Activated naive CD8-positive, alpha-beta T cell (primary cell): ENCODE measurements around the gene ZPR1.
A peak's percentile ranks its signal among the peaks of the same experiment; 100 is the strongest.
"Not testable (repeated sequence)": the region's sequence is repeated elsewhere in the genome, so short reads cannot be mapped to it uniquely, and the experiment has no call there.

ENCODE experiments used
- H3K27ac Mint-ChIP-seq: one replicate; pipeline ENCODE4 v1.8.0; 2021; ENCODE audit warnings: mixed read lengths
- H3K27me3 Mint-ChIP-seq: one replicate; pipeline ENCODE4 v1.8.0; 2021; ENCODE audit warnings: mixed read lengths
- H3K36me3 Mint-ChIP-seq: one replicate; pipeline ENCODE4 v1.8.0; 2021; ENCODE audit warnings: mixed read lengths
- H3K4me1 Mint-ChIP-seq: one replicate; pipeline ENCODE4 v1.8.0; 2021; ENCODE audit warnings: low read depth, mixed read lengths
- H3K4me3 Mint-ChIP-seq: one replicate; pipeline ENCODE4 v1.8.0; 2021; ENCODE audit warnings: mild to moderate bottlenecking, mixed read lengths
- H3K9me3 Mint-ChIP-seq: one replicate; pipeline ENCODE4 v1.8.0; 2021; ENCODE audit warnings: low read depth, mixed read lengths

The ZPR1 gene

DNA sequence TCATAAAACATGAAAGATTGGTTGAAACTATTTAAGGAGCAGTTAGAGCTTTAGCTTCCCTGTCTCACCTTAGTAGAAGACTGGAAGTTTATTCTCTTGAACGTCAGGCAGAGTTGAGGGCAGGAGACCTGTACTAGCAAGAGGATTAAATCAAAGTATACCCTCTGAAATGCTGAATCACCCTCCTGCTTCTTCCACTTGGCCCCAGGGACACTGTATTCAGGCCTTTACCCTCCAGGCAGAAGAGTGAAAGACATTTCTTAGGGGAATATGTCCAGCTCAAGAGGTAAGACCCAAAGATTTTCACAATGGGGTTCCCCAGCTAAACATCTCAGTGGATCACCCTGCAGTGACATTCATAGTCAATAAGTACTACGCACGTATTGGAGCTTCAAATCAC, 23.4 kb upstream of the ZPR1 start:
- Mint-ChIP-seq H3K36me3 (no peaks in the 10 kb centered on the region), H3K4me3 (no peak overlapping the region)

DNA sequence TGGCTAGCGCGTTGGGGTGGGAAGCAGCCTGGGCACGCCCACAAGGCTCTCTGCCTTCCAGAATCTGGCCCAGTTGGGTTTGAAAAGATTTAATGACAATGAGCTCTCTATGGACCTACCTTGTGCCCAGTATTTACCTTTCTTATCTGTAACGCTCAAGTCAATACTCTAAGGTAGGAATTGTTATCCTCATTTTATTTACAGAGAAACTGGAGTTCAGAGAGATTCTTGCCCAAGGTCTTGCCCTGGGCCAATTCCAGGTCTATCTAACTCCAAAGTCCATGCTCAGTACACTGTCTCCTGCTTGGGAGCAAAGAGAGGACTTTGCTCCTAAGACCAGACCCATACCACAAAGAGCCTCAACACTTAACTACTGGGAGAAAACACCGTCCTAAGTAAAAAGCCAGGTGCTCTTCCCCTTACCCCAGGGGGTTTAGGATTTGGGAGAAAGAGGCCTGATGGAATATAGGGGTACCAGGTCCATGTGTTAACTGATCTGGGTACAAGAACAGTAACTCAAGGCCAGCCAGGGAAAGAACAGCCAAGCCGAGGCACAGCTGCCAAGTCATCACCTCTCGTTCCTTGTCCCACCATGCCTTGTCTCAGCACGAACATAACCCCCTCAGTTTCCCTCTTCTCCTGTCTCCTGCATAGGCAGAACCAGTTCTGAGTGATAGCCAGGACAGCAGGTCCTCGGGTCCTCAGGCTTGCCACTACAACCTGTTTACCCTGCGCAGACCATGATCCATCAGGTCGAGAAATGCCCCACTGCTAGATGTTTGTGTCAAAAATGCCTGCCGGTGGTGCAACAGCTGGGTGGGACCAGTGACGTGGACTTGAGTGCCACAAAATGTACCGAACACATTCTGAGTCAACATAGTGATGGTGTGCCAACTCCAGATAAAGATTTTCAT, 20.7 kb upstream of the ZPR1 start:
- Mint-ChIP-seq H3K27ac (no peak overlapping the region), H3K27me3 (no peaks in the 10 kb centered on the region), H3K36me3 (no peaks in the 10 kb centered on the region), H3K4me3 (no peak overlapping the region), H3K4me1 (no peaks in the 10 kb centered on the region), H3K9me3 (no peaks in the 10 kb centered on the region)

More for the DNA sequence above, 23.4 kb upstream of the ZPR1 start:
- Mint-ChIP-seq H3K4me1 (no peaks in the 10 kb centered on the region), H3K27ac (no peak overlapping the region), H3K9me3 (no peaks in the 10 kb centered on the region), H3K27me3 (no peaks in the 10 kb centered on the region)

DNA sequence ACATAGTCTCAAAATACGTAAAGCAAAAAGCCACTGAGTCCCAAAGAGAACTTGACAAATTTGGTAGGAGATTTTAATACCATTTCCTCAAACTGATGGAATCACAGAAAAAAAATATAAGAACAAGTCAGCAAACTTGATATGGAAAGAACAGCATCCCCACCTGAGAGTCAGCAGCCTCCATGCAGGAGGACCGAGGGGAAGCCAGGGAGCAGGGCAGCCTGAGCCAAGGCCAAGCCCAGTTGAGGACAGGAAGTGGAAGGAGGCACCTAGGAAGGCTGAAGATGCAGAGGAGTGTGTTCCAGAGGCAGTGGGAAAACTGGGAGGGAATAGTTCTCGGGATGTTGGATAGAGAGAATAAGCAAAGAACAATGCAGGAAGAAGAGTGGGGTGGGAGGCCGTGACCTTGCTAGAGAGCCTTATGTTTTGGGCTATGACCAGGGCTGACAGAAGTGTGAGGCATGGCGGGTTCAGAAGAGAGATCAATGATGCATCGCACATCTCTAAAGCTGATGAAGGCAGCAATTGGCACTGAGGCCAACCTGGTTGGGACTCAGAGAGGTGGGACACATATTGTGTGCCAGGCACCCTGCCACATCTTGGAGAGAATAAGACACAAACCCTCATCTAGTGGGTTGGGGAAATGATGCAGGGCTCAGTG, 19.9 kb upstream of the ZPR1 start:
- Mint-ChIP-seq H3K4me1 (no peaks in the 10 kb centered on the region), H3K27me3 (no peaks in the 10 kb centered on the region), H3K27ac (no peak overlapping the region), H3K36me3 (no peaks in the 10 kb centered on the region), H3K9me3 (no peaks in the 10 kb centered on the region), H3K4me3 (no peak overlapping the region)

DNA sequence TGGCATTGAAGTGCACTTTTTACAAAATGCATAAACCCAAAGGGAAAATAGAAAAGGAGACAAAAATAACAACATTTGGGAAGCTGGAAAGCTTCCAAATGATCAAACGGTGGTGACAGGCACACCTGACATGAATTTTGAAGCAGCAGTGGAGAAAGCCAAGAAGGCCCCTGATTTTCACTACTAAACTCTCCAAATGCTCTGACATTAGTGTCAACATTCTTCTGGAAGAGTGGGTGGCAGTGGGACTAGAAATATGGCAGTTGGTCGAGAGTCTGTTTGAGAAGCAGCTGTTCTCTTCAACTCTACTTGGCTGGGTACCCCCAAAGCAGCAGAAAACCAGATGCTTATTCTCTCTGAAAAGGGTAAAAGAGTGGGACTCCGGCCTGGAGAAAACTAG, 16.2 kb upstream of the ZPR1 start:
- Mint-ChIP-seq H3K4me3 (no peak overlapping the region), H3K27me3 (peaks cover 5% of the 10 kb centered on the region), H3K36me3 (no peaks in the 10 kb centered on the region), H3K27ac (no peak overlapping the region), H3K9me3 (no peaks in the 10 kb centered on the region), H3K4me1 (no peaks in the 10 kb centered on the region)

DNA sequence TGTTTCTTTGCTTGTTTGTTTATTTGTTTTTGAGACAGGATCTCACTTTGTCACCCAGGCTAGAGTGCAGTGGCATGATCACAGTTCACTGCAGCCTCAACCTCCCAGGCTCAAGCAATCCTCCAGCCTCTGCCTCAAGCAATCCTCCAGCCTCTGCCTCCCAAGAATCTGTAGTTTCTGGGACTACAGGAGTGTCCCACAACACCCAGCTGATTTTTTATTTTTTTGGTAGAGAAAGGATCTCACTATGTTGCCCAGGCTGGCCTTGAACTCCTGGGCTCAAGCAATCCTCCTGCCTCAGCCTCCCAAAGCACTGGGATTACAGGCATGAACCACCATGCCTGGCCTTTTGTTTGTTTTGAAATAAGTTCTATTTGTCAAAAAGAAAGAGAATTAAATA, 13.8 kb upstream of the ZPR1 start:
- H3K27me3 Mint-ChIP-seq, H3K4me1 Mint-ChIP-seq, H3K27ac Mint-ChIP-seq, H3K9me3 Mint-ChIP-seq, H3K36me3 Mint-ChIP-seq, H3K4me3 Mint-ChIP-seq: not testable (repeated sequence)

DNA sequence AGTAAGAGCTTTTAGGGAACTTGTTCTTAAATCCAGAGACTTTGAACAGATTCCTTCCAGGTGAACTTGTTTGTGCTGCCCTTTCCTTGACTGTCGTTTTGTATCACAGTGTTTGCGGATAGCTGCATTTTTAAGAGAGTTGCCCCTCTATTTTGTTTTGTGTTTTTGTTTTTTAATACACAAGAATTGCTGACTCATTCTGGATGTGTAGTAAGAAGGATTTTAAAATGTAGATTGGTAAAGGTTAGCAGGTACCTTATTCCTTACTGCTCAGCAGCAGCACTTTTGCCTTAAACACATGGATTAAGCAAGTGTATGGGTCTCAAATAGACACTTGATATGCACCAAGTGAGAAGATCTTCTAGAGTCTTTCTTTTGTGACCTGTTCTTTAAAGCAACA, 12.8 kb upstream of the ZPR1 start:
- Mint-ChIP-seq H3K27me3 (peaks cover 5% of the 10 kb centered on the region), H3K4me3 (no peak overlapping the region), H3K9me3 (no peaks in the 10 kb centered on the region), H3K27ac (no peak overlapping the region), H3K4me1 (no peaks in the 10 kb centered on the region), H3K36me3 (no peaks in the 10 kb centered on the region)

DNA sequence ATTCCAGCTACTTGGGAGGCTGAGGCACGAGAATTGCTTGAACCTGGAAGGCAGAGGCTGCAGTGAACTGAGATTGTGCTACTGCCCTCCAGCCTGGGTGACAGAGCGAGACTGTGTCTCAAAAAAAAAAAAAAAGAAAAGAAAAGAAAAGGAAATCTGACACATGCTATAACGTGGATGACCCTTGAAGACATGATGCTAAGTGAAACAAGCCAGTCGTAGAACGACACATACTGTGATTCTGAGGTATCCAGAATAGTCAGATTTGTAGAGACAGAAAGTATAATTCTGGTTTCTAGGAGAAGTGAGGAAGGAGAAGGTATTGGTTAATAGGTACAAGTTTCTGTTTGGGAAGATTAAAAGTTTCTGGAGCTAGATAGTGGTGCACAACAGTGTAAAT, 10.5 kb upstream of the ZPR1 start:
- Mint-ChIP-seq H3K27me3 (peaks cover 5% of the 10 kb centered on the region), H3K9me3 (no peaks in the 10 kb centered on the region), H3K4me3 (no peak overlapping the region)

DNA sequence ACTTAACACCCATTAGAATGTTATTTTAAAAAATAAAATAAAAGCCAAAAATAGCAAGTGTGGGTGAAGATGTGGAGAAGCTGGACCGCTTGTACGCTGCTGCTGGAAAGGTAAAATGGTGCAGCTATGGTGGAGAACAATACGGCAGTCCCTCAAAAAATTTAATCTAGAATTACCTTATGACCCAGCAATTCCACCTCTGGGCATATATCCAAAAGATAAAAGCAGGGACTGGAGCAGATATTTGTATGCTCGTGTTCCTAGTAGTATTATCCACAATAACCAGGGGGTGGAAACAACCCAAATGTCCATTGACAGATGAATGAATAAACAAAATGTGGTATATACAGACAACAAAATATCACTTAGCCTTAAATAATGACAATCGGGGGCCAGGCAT, 10.0 kb upstream of the ZPR1 start:
- H3K9me3 Mint-ChIP-seq, result no peaks in the 10 kb centered on the region

More for the DNA sequence above, 10.5 kb upstream of the ZPR1 start:
- H3K36me3 Mint-ChIP-seq, result no peaks in the 10 kb centered on the region
- H3K4me1 Mint-ChIP-seq, result no peaks in the 10 kb centered on the region
- H3K27ac Mint-ChIP-seq, result no peak overlapping the region

DNA sequence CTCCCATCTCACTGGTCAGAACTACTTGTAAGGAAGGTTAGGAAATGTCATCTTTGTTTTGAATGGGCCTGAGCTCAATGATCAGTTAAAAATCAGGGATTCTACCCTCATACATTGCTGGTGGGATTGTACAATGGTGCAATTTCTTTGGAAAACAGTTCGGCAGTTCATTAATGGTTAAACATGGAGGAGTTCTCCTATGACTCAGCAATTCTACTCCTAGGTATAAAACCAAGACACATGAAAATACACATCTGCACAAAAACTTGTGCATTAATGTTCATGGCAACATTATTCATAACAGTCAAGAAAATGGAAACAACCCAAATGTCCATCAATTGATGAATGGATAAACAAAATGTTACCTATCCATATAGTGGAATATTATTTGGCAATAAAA, 8.7 kb upstream of the ZPR1 start:
- no peak overlapping the region for H3K27ac Mint-ChIP-seq
- no peaks in the 10 kb centered on the region for H3K9me3 Mint-ChIP-seq
- peaks cover 5% of the 10 kb centered on the region for H3K27me3 Mint-ChIP-seq
- no peak overlapping the region for H3K4me3 Mint-ChIP-seq
- no peaks in the 10 kb centered on the region for H3K4me1 Mint-ChIP-seq
- H3K36me3 Mint-ChIP-seq, result no peaks in the 10 kb centered on the region

More for the DNA sequence above, 10.0 kb upstream of the ZPR1 start:
- no peaks in the 10 kb centered on the region for H3K4me1 Mint-ChIP-seq
- no peak overlapping the region for H3K4me3 Mint-ChIP-seq
- peaks cover 5% of the 10 kb centered on the region for H3K27me3 Mint-ChIP-seq
- no peaks in the 10 kb centered on the region for H3K36me3 Mint-ChIP-seq
- H3K27ac Mint-ChIP-seq, result no peak overlapping the region

DNA sequence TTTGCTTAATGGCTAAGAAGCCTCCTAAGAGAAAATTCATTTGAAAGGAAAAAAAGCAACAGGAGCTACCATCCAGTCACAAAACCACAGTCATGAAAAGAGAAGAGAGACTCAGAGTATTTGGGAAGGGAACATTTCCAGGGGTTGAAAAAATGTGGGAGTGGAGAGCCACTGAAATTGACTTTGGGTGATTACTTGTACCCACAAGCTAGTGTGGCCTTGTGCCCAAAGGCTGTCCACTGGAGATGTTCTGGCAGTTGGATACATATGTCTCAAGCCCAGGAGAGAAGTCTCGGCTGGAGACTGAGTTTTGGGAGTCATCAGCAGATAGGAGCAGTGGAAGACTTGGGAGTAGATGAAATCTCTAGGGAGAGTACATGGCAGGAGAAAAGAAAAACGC, 7.0 kb upstream of the ZPR1 start:
- Mint-ChIP-seq H3K27ac (no peak overlapping the region), H3K9me3 (no peaks in the 10 kb centered on the region), H3K4me1 (peaks cover 4% of the 10 kb centered on the region), H3K27me3 (peaks cover 2% of the 10 kb centered on the region), H3K4me3 (no peak overlapping the region), H3K36me3 (no peaks in the 10 kb centered on the region)

DNA sequence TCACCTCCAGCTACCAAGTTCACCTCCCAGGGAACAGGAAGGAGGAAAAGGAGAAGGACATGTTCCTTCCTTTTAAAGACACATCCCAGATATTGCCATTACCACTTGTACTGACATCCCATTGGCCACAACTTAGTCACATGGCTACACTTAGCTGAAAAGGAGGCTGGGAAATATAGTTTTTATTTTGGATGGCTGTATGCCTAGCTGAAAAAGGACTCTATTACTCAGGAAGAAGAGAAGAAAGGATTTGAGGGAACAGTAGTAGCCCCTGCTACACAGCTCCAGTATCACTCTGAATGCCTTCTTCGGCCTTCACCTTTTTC, 5.9 kb upstream of the ZPR1 start:
- Mint-ChIP-seq H3K9me3 (no peaks in the 10 kb centered on the region), H3K4me1 (peaks cover 7% of the 10 kb centered on the region), H3K4me3 (no peak overlapping the region), H3K36me3 (no peaks in the 10 kb centered on the region), H3K27ac (no peak overlapping the region), H3K27me3 (no peaks in the 10 kb centered on the region)

DNA sequence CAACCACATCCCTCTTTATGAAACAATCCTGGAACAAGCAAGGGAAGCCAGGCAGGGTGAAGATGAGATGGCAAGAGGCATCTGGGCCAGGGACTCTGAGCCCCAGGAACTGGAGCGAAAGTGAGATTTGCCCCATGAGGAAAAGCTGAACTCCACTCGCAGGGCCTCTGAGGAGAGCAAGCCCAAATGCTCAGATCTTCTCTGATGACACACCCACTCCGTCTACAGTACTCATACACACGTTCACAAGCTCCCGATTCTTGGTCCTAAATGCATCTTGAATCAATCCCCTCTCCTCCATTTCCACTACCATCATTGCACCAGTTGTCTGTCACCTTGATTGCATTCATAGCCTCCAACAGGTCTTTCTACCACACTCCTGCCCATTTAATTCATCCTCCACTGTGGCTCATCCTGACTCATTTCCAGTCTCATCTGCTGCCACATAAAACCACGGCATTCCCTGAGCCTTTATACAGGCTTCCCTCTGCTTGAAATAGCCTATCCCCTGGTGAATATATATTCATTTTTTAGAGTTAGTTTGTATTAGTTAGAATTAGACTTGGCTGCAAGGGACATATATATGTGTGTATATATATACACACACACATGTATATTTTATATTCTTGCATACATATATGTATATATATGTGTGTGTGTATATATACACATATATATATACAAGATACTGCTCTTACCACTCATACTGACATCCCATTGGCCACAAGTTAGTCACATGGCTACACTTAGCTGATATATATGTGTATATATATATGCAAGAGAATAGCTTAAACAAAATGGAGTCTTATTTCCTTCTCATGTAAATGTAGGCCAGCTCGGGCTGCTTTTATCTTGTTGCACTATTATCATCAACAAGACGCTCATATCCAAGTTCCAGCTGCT, 5.3 kb upstream of the ZPR1 start:
- Mint-ChIP-seq H3K4me3 (no peak overlapping the region), H3K36me3 (no peaks in the 10 kb centered on the region), H3K27me3 (no peaks in the 10 kb centered on the region), H3K4me1 (peaks cover 11% of the 10 kb centered on the region), H3K9me3 (no peaks in the 10 kb centered on the region), H3K27ac (no peak overlapping the region)

DNA sequence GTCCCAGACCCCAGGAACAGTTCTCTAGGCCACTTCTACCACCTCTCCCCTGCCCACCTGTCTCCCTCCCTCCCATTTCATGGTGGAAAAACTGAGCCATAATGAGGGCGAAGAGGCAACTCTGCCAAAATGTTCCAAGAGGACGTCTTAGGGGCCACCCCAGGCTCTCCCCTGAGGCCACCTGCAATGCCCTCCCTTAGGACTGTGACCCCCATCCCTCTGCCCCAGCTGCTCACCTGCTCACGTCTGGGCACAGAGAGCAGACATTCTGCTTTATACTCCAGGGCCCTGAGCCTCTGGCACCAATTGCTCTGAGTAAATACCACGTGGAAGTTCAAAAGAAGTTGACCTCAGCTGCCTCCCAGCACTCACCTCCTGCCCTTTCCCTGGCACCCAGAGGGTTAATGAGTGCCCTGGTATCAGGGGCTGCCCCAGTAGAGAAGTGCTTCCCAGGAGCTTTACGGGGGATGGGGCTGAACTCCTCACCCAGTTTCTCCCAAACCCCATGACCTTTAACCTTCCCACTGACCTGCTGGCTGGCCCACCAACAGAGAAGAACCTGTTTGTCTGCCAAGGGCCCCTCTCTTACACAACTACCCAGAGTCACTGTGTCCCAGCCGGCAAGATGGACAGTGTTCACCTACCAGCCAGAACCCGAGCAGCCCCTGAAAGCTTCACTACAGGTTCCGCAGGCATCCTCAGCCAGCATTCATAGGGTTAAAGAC, 4.5 kb upstream of the ZPR1 start:
- no peak overlapping the region for H3K4me3 Mint-ChIP-seq
- H3K4me1 Mint-ChIP-seq, result peaks cover 14% of the 10 kb centered on the region
- no peaks in the 10 kb centered on the region for H3K9me3 Mint-ChIP-seq
- H3K27ac Mint-ChIP-seq, result no peak overlapping the region
- H3K27me3 Mint-ChIP-seq, result no peaks in the 10 kb centered on the region
- no peaks in the 10 kb centered on the region for H3K36me3 Mint-ChIP-seq

DNA sequence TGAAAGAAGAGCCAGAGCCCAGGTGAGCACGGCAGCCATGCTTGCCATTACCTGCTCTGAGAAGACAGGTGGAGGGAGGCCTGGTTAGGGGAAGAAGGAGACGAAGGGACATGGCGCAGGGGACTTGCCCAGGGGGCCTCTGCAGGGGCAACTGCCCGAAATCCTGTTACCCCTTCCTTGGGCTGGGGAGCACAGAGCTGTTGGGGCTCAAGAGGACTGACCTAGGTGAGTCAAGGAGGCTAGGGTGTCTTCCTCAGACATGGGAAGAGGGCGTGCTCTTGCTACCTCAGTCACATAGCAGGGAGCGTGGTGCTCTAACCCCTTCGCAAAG, 4.0 kb upstream of the ZPR1 start, which contains the start of gene APOA5:
TSS of gene APOA5 (minus strand) at position 67 of the 331 bp plus-strand sequence. CDS start at position 48, 19 bp downstream.
- Mint-ChIP-seq H3K4me3 (peak within 1 kb of the TSS; percentile 42), H3K27ac (no peak within 1 kb of the TSS), H3K27me3 (no peaks in the 10 kb centered on the region), H3K36me3 (peaks cover 3% of the 10 kb centered on the region), H3K9me3 (no peaks in the 10 kb centered on the region), H3K4me1 (peaks cover 19% of the 10 kb centered on the region)
